GM12872 (cell line): ENCODE data around the gene DCST1.

ENCODE experiments used
- TF ChIP-seq, protein P1 (sequence below): IDR thresholded peaks from 3 replicates; pipeline ENCODE4 v1.5.1; 2011; ENCODE audit warnings: low read depth, mild to moderate bottlenecking, low read length, moderate library complexity; ENCODE audit not compliant: insufficient read depth

The DCST1 gene

DNA sequence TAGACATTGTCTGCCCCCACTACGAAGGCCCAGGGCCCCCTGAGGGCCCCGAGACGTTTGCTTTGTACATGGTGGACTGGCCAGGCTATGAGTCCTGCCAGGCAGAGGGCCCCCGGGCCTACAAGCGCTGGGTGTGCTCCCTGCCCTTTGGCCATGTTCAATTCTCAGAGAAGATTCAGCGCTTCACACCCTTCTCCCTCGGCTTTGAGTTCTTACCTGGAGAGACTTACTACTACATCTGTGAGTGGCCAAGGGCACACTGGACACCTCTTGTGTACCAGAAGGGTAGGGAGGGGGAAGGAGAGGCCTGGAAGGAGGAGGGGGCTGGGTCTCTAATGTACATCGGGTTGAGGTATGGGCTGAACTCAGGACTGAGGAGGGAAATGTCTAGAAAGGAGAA lies 33.2 kb downstream of the DCST1 start:
- TF ChIP-seq, protein P1, sequence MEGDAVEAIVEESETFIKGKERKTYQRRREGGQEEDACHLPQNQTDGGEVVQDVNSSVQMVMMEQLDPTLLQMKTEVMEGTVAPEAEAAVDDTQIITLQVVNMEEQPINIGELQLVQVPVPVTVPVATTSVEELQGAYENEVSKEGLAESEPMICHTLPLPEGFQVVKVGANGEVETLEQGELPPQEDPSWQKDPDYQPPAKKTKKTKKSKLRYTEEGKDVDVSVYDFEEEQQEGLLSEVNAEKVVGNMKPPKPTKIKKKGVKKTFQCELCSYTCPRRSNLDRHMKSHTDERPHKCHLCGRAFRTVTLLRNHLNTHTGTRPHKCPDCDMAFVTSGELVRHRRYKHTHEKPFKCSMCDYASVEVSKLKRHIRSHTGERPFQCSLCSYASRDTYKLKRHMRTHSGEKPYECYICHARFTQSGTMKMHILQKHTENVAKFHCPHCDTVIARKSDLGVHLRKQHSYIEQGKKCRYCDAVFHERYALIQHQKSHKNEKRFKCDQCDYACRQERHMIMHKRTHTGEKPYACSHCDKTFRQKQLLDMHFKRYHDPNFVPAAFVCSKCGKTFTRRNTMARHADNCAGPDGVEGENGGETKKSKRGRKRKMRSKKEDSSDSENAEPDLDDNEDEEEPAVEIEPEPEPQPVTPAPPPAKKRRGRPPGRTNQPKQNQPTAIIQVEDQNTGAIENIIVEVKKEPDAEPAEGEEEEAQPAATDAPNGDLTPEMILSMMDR = no peak

DNA sequence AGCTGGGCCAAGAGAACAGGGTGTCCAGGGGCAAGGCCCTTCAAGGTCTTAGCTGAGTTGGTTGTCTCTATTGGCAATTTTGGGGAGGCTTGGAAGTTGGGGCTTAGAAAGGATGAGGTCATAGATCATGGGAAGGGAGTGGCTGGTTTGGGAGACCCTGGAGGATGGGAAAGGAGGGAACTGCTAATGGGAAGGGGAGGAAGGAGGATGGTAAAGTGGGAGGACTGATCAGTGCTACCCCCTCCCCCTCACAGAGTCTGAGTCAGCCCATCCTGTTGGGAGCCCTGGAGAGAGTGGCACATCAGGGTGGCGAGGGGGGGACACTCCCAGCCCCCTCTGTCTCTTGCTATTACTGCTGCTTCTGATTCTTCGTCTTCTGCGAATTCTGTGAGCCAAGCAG lies 35.0 kb downstream of the DCST1 start:
- TF ChIP-seq, protein P1 = no peak

DNA sequence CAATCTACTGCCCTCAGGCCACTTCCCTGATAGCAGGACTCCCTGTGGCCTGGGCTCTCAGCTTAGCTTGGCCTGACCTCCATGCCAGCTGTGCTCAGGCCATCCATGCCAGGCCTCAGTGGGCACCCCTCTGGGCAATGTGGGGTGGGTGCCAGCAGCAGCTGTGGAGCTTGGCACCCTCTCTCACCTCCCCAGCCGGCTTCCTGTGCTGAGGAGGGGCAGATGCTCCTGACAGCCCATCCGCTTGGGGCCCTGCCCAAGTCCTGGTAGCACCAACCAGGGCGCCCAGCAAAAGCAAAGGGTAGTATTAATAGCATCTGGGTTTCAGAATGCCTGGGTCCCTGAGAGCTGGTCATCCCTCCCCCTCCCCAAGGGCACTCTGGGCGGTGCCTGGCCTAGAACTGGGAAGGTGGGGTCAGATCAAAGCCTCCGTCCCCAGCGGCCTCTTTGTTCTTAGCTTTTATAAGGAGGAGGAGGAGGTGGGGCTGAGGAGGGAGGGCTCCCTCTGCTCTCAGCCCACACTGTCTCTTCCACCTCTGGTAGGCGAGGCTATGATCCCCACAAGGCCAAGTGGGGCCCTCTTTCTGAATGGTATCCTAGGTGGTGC lies 36.0 kb downstream of the DCST1 start:
- TF ChIP-seq, protein P1 = no peak

DNA sequence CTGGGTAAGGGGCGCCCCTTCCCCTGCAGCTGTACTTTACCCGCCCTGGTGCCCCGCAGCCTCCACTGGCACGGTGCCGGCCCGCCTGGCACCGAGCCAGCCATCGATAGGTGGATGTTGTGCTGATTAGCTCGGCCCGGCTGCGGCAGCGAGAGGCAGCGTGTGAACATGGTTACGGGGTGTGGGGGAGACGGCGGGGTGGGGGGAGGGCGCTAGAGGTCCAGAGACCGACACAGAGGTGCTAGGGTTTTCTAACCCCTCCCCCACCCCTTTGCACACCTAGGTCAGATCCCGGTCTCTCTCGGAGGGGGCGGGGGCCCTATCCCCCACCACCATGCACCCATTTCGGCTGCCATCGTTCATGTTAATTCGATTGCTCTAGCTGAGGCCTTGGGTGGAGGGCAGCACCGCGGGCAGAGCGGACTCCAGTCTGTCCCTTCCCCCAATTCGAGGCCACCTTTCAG lies 36.6 kb downstream of the DCST1 start:
- TF ChIP-seq, protein P1 = no peak

DNA sequence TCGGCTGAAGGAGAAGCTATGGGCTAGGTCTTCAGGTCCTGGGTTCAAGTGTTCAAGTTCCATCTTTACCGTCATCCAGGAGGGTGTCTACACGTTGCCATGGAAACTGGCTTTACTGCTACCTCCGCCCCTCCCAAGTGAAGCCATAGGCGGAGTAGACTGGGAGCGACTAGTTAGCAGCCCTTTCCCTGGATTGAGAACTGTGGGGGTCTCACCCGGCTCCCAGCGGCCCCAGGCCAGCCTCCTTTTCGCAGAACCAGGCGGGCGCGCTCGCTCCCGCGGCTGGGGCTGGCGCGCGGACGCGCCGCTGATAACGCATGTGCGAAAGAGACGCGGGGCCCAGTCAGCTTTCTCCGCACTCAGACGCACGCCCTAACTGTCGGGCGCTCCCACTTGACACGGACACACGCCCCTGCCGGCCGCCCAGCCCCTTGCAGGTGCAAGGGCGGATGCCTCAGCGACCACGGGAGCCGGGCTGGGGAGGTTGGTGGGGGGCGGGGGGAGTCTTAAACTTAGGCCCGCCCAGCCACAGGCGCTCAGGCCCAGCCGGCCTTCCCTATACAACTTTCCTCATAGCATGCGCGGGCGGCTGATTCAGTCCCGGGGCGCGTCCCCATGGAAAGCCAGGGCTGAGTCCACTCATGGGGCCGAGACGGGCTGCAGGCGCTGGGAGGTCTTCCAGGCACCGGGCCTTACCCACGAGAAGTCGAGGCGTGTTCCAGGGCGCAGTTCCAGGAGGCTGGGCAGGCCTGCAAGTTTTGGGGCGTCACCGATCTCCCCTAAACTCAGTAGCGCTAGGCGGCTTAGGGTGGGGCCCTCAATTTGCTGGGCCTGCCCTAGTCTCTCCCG lies 37.3 kb downstream of the DCST1 start:
- TF ChIP-seq, protein P1 = peak; percentile 55

DNA sequence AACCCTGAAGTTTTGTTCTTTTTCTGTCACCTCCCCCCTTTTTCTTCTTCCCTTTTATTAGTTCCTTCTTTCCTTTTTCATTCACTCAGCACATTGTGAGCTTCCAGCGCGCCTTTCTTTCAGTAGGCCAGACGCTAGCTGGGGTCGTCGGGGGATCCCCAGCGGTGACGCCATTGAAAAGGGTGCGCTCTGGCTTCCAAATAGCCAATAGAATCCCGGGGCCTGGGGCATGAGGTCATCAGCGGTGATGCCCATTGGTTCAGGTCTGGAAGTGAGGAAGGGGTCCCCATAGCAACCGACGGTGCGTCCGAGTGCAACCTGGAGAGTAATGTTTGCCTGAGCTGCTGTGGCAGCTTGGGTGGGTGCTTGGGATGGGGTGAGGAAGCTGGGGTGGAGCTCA lies 38.1 kb downstream of the DCST1 start:
- TF ChIP-seq, protein P1 = no peak

DNA sequence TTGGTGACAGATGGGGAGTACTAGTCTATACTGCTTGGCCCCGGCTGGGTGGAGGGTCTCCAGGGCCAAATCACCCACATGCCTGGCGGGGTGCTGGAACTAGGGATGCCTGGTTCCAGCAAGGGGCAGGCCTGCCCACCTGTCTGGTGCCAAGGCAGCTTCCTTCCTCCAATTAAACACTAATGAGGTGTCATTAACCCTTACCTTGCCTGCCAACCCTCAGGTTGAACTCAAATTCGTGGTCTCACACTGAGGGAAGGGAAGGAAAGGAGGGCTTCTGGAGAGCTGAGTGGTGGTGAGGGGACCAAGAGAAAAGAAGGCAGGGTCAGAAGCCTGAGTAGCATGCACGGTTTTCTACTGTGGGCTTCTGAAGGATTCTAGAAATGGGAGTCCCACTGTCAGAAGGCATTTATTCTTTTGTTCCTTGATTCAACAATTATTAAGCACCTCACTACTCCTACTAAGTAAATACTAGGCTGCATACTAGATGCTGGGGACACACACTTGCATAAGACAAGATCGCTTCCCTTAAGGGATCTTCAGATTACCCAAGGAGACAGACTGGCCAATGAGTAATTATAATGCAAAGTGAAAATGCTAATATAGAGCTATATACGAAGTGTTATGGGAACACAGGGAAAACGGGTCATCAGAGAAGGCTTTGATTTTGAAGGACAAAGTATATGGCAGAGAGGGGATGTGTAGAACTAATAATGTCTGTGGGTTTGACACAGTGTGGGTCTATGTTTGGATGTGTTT lies 39.1 kb downstream of the DCST1 start:
- TF ChIP-seq, protein P1 = no peak
